MM.1S (cell line): ENCODE measurements around the gene SF3B4.
"Not testable (repeated sequence)": the region's sequence is repeated elsewhere in the genome, so short reads cannot be mapped to it uniquely, and the experiment has no call there.

Experiments
- EZH2 ChIP-seq: fragments of 300-600 bp; sonication (generic); optimal IDR thresholded peaks from 2 replicates; pipeline ENCODE3; 2017; ENCODE audit warnings: low read depth, mild to moderate bottlenecking, antibody characterized with exemption, low read length, mixed read lengths
- EZH2phosphoT487 ChIP-seq: fragments of 300-600 bp; sonication (generic); IDR thresholded peaks from 2 replicates; pipeline ENCODE4 v1.6.1; 2018; ENCODE audit warnings: antibody characterized with exemption, low read length
- TF ChIP-seq, protein P1 (sequence below): fragments of 300-600 bp; sonication (generic); IDR thresholded peaks from 2 replicates; pipeline ENCODE4 v1.5.1; 2016; ENCODE audit warnings: antibody characterized with exemption, low read length, mixed read lengths

DNA sequence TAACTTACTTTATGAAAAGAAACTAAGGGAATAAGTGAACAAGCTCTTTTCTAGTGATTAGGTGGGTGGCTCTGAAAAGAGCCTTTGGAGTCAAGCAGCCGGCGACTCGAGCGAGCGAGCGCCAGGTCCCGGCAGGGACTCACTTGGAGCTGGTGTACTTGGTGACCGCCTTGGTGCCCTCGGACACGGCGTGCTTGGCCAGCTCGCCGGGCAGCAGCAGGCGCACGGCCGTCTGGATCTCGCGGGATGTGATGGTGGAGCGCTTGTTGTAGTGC is 41.5 kb downstream of the SF3B4 start:
- TF ChIP-seq, protein P1, sequence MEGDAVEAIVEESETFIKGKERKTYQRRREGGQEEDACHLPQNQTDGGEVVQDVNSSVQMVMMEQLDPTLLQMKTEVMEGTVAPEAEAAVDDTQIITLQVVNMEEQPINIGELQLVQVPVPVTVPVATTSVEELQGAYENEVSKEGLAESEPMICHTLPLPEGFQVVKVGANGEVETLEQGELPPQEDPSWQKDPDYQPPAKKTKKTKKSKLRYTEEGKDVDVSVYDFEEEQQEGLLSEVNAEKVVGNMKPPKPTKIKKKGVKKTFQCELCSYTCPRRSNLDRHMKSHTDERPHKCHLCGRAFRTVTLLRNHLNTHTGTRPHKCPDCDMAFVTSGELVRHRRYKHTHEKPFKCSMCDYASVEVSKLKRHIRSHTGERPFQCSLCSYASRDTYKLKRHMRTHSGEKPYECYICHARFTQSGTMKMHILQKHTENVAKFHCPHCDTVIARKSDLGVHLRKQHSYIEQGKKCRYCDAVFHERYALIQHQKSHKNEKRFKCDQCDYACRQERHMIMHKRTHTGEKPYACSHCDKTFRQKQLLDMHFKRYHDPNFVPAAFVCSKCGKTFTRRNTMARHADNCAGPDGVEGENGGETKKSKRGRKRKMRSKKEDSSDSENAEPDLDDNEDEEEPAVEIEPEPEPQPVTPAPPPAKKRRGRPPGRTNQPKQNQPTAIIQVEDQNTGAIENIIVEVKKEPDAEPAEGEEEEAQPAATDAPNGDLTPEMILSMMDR: not testable (repeated sequence)
- not testable (repeated sequence) for TF ChIP-seq EZH2, EZH2phosphoT487
